OCI-LY1 (cell line): ENCODE results near the gene SPHK2.
A peak's percentile ranks its signal among the peaks of the same experiment; 100 is the strongest.

Source experiments
- H2AFZ ChIP-seq: fragments of 200-600 bp; sonication (generic), shearing (Covaris generic); 2 replicates; pipeline ENCODE4 v1.6.0; 2014; ENCODE audit warnings: antibody characterized with exemption, mild to moderate bottlenecking, low read length
- H3F3A ChIP-seq: fragments of 200-600 bp; sonication (generic), shearing (Covaris generic); 2 replicates; pipeline ENCODE4 v1.6.0; 2014; ENCODE audit warnings: mild to moderate bottlenecking, antibody characterized with exemption, low read length, moderate library complexity; ENCODE audit not compliant: insufficient read depth
- H3K27ac ChIP-seq: fragments of 200-600 bp; sonication (generic); 2 replicates; pipeline ENCODE4 v1.5.1; 2014; ENCODE audit warnings: low read length, mixed run types, mild to moderate bottlenecking, low read depth; ENCODE audit not compliant: poor library complexity, severe bottlenecking
- H3K27me3 ChIP-seq: fragments of 200-600 bp; sonication (generic); 2 replicates; pipeline ENCODE4 v1.6.0; 2014; ENCODE audit warnings: antibody characterized with exemption, mild to moderate bottlenecking, low read length, moderate library complexity; ENCODE audit not compliant: insufficient read depth
- H3K36me3 ChIP-seq: fragments of 200-600 bp; sonication (generic); 2 replicates; pipeline ENCODE4 v1.6.1; 2014; ENCODE audit warnings: mild to moderate bottlenecking, antibody characterized with exemption, low read length, moderate library complexity, mixed read lengths; ENCODE audit not compliant: insufficient read depth
- H3K4me1 ChIP-seq: fragments of 200-600 bp; sonication (generic); 2 replicates; pipeline ENCODE4 v1.5.1; 2014; ENCODE audit warnings: mild to moderate bottlenecking, low read length, moderate library complexity; ENCODE audit not compliant: insufficient read depth, severe bottlenecking
- H3K4me2 ChIP-seq: fragments of 200-600 bp; sonication (generic), shearing (Covaris generic); 2 replicates; pipeline ENCODE4 v1.6.1; 2014; ENCODE audit warnings: low read length
- H3K4me3 ChIP-seq: fragments of 200-600 bp; sonication (generic); 2 replicates; pipeline ENCODE4 v1.5.1; 2014; ENCODE audit warnings: low read length, low read depth, mild to moderate bottlenecking, mixed read lengths; ENCODE audit not compliant: poor library complexity, severe bottlenecking
- H3K79me2 ChIP-seq: fragments of 200-600 bp; shearing (Covaris generic); 2 replicates; pipeline ENCODE4 v1.6.1; 2016; ENCODE audit warnings: mixed run types, low read length, mixed read lengths; ENCODE audit not compliant: insufficient read depth
- H3K9ac ChIP-seq: fragments of 200-600 bp; sonication (generic), shearing (Covaris generic); 2 replicates; pipeline ENCODE4 v1.6.1; 2014; ENCODE audit warnings: mild to moderate bottlenecking, low read length, mixed read lengths
- H3K9me2 ChIP-seq: fragments of 200-600 bp; sonication (generic), shearing (Covaris generic); 2 replicates; pipeline ENCODE4 v1.6.1; 2014; ENCODE audit warnings: low read depth, mild to moderate bottlenecking, low read length, mixed read lengths
- H3K9me3 ChIP-seq: fragments of 200-600 bp; shearing (Covaris generic); 2 replicates; pipeline ENCODE4 v1.6.1; 2014; ENCODE audit warnings: low read length, mixed read lengths
- H4K20me1 ChIP-seq: fragments of 200-600 bp; sonication (generic), shearing (Covaris generic); 2 replicates; pipeline ENCODE4 v1.6.0; 2016; ENCODE audit warnings: mild to moderate bottlenecking, low read length; ENCODE audit not compliant: insufficient read depth
- EZH2 ChIP-seq: fragments of 200-600 bp; sonication (generic), shearing (Covaris generic); IDR thresholded peaks from 2 replicates; pipeline ENCODE4 v1.8.0; 2017; ENCODE audit warnings: borderline replicate concordance, mixed run types, mild to moderate bottlenecking, antibody characterized with exemption, low read length, moderate library complexity, mixed read lengths
- TF ChIP-seq, protein P1 (sequence below): fragments of 200-600 bp; sonication (generic), shearing (Covaris generic); IDR thresholded peaks from 2 replicates; pipeline ENCODE4 v1.5.1; 2017; ENCODE audit warnings: mild to moderate bottlenecking, antibody characterized with exemption, low read length, moderate library complexity, mixed read lengths

SPHK2 gene

DNA sequence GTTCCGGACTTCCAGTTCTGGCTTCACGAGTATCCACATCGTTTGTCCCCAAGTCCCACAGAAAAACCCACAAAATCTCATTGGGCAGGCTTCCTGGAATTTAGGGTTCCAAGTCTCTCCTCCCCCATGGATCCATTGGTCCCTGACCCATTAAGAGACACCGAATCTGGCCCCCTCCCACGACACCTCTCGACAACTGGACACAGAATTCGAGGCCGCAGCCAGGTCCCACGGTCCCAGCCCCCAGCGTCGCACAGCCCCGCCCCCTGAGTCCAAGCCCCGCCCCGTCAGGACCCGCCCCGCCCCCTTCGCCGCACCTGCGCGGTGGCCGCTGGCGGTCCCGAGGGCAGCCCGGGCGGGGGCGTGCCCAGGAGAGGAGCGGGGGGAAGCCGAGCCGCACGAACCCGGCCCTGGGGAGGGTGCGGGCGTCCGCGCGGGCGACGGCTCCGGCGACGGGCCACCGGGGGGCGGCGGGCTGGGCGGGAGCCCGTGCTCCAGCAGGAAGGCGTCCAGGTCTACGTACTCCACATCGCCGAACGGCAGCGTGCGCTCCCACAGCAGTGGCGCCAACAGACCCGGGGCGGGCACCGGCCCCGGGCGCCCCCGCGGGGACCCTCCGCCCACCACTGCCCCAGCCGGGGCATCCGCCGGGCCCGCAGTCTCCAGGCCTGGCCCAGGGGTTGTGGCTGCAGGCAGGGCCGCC is 16.1 kb downstream of the SPHK2 start:
- Histone ChIP-seq H3K4me2 (peak overlapping the region; percentile 93), H3K36me3 (peaks cover 4% of the 10 kb centered on the region; the same call in 1 of the 2 replicates), H3K79me2 (no peaks in the 10 kb centered on the region), H3K27me3 (no peaks in the 10 kb centered on the region), H3K4me3 (peak overlapping the region; percentile 84), H3K9me2 (no peaks in the 10 kb centered on the region), H3K9ac (peak overlapping the region; percentile 96), H3K9me3 (no peaks in the 10 kb centered on the region), H3K4me1 (peaks cover 53% of the 10 kb centered on the region), H3K27ac (peak overlapping the region; percentile 96), H4K20me1 (no peaks in the 10 kb centered on the region), H2AFZ (no peak overlapping the region), H3F3A (0 out of 2 replicates have a peak, but pooled peaks cover 5% of the 10 kb centered on the region)
- no peak for TF ChIP-seq EZH2
- TF ChIP-seq, protein P1, sequence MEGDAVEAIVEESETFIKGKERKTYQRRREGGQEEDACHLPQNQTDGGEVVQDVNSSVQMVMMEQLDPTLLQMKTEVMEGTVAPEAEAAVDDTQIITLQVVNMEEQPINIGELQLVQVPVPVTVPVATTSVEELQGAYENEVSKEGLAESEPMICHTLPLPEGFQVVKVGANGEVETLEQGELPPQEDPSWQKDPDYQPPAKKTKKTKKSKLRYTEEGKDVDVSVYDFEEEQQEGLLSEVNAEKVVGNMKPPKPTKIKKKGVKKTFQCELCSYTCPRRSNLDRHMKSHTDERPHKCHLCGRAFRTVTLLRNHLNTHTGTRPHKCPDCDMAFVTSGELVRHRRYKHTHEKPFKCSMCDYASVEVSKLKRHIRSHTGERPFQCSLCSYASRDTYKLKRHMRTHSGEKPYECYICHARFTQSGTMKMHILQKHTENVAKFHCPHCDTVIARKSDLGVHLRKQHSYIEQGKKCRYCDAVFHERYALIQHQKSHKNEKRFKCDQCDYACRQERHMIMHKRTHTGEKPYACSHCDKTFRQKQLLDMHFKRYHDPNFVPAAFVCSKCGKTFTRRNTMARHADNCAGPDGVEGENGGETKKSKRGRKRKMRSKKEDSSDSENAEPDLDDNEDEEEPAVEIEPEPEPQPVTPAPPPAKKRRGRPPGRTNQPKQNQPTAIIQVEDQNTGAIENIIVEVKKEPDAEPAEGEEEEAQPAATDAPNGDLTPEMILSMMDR = no peak

DNA sequence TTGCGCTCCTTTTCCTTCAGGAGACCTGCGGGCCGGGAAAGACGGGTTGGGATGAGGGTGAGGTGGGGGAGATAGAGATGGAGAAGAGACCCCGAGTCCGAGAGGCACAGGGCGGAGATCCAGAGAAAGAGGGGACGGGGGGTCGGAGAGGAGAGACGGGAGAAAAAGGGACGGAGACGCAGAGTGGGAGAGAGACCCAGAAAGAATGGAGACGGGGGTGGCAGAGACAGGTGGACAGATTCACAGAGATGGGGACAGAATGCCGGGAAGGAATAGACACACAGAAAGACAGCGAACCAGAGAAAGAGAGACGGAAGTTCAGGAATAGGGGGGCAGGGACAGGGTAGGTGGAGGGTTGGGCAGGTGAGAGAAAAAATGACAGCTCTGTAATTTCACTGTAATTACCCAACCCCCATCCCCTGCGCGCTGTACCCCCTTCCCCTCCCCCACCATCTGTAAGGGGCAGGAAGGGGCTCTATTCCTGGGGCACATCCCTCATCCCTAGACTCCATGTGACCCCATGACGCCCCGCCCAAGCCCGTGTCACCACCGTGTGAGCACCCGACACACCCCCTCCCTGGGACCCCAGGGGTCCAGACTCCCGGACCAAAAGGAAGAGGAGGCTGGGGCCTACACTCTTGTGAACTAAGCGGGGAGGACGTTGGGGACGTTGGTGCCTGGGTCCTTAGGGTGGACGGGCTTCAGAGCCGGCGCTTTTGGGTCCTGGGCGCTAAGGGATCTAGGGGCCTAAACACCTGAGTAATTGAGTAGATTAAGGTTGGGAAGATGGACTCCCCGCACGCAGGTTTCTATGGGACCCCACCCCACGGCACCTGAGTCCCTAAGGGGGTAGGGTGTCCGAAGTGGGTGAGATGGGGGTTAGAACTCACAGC is 16.9 kb downstream of the SPHK2 start:
- Histone ChIP-seq H2AFZ (no peak overlapping the region), H3F3A (0 out of 2 replicates have a peak, but pooled peaks cover 5% of the 10 kb centered on the region), H3K79me2 (no peaks in the 10 kb centered on the region), H3K27me3 (no peaks in the 10 kb centered on the region), H3K9ac (peak overlapping the region; percentile 96), H3K4me2 (peak overlapping the region; percentile 93), H3K4me1 (peaks cover 53% of the 10 kb centered on the region), H4K20me1 (no peaks in the 10 kb centered on the region), H3K4me3 (peak overlapping the region; percentile 84), H3K27ac (peak overlapping the region; percentile 96), H3K36me3 (peaks cover 4% of the 10 kb centered on the region; the same call in 1 of the 2 replicates), H3K9me3 (no peaks in the 10 kb centered on the region), H3K9me2 (no peaks in the 10 kb centered on the region)
- no peak for TF ChIP-seq EZH2
- TF ChIP-seq, protein P1 = no peak

DNA sequence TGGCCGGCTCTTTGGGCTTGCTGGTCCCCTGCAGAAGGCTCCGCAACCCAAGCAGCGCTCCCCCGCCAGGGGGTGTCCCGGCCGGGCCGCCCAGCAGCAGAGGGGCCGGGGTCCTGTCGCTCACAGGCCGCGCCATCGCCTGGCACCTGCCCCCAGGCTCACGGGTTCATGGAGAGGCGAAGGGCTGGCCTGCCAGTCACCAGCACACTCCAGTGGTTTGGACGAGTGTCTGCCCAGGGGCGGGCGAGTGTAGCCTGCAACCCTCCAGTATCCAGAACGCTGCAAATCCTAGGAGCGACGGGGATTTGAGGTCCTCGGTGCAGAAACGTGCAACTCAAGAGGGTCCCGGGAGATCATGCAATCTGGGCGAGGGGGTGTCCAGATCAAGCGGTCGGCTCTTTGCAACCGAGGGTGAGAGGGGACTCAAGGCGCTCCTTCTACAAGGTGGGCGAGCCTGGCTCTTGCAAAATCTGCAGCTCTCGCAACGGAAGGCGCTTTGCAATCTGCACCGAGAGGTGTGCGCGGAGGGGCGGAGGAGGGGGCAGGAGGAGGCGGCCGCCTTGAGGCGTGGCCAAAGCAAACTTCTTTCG is 17.6 kb downstream of the SPHK2 start, which contains the start of gene DBP:
Gene DBP, minus strand, starts transcription at position 521 of the 590 bp plus-strand sequence. Its CDS starts 385 bp downstream, at position 136.
- Histone ChIP-seq H3K9me3 (no peaks in the 10 kb centered on the region), H3K9me2 (no peaks in the 10 kb centered on the region), H3K36me3 (no peaks in the 10 kb centered on the region), H3F3A (0 out of 2 replicates have a peak, but pooled peaks cover 5% of the 10 kb centered on the region), H3K27ac (peak within 1 kb of the TSS; percentile 96), H3K9ac (peak within 1 kb of the TSS; percentile 96), H2AFZ (no peak within 1 kb of the TSS), H3K4me2 (peak within 1 kb of the TSS; percentile 93), H3K4me1 (peaks cover 53% of the 10 kb centered on the region), H4K20me1 (no peaks in the 10 kb centered on the region), H3K4me3 (peak within 1 kb of the TSS; percentile 84), H3K27me3 (no peaks in the 10 kb centered on the region), H3K79me2 (no peaks in the 10 kb centered on the region)
- no peak for TF ChIP-seq EZH2
- TF ChIP-seq, protein P1 = peak; percentile 39; the same call in 1 of the 2 replicates
